Nephron (organoid): ENCODE results near the gene CTIF.

Experiments
- H3K27ac Mint-ChIP-seq, 3 experiments: 2 replicates each; pipeline ENCODE4 v1.8.0; 2020; ENCODE audit warnings: mixed read lengths in 3 of 3, mild to moderate bottlenecking in 2 of 3, moderate library complexity in 1 of 3
- H3K27me3 Mint-ChIP-seq: 2 replicates; pipeline ENCODE4 v1.8.0; 2021; ENCODE audit warnings: low read depth, mild to moderate bottlenecking, moderate library complexity, mixed read lengths
- H3K36me3 Mint-ChIP-seq: 2 replicates; pipeline ENCODE4 v1.8.0; 2020; ENCODE audit warnings: low read depth, mixed read lengths
- H3K4me1 Mint-ChIP-seq: 2 replicates; pipeline ENCODE4 v1.8.0; 2020; ENCODE audit warnings: mixed read lengths
- H3K4me3 Mint-ChIP-seq, 3 experiments: 2 replicates each; pipeline ENCODE4 v1.8.0; 2020; ENCODE audit warnings: mild to moderate bottlenecking in 3 of 3, mixed read lengths in 3 of 3, moderate library complexity in 2 of 3
- H3K9me3 Mint-ChIP-seq: 2 replicates; pipeline ENCODE4 v1.8.0; 2020; ENCODE audit warnings: mixed read lengths
- CTCF ChIP-seq, 3 experiments: fragments of 200-600 bp; sonication (generic); IDR thresholded peaks; one replicate each; pipeline ENCODE4 v1.5.0; 2021; ENCODE audit warnings: antibody characterized with exemption in 3 of 3; ENCODE audit not compliant: unreplicated experiment in 3 of 3

CTIF gene

DNA sequence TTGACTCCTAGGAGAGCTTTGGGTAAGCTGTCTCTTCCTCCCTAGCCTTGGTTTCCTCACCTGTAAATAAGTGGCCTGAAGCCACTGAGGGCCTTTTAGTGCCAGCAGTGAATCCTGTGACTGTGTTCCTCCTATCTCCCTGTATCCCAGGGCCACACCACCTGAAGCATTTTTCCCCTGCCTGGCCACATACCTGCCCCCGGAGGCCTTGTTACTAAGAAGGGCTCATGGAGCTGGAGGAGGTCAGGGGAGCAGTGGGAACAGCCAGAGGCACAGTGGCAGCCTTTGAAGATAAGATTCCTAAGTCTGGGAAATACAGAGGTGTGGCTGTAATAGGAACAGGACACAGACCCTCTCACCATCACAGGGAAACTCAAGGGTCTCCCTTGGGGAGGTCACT, 249.5 kb downstream of the CTIF start:
- Mint-ChIP-seq H3K27me3 (no peaks in the 10 kb centered on the region), H3K4me1 (peaks cover 60% of the 10 kb centered on the region), H3K36me3 (peaks cover 25% of the 10 kb centered on the region), H3K9me3 (no peaks in the 10 kb centered on the region), H3K27ac (peak overlapping the region in 1 of 3 experiments; percentile 66), H3K4me3 (no peak overlapping the region)
- TF ChIP-seq CTCF (IDR thresholded peaks at IDR 0.05; ENCODE audit: unreplicated experiment in 3 of 3) = no peak

DNA sequence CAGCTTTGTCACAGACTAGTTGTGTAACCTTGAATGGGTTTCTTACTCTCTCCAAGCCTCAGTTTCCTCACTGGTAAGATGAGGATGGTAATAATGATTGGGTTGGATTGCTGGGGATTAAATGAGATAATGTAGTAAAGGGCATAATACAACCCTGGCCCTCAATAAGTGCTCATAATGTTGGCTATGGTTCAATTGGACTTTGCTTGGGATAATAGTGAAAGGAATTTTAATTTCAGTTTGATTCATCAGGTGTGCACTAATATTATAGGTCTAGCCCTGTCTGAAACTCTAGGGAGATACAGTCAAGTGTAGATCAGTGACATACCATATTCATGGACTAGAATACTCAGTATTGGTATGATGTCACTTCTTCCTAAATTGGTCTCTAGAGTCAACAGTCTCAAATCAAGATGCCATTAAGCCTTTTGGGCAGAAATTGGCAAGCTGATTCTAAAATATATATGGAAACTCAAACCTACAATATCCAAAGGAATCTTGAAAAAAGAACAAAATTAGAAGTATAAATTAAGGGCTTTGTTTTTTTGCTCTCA, 250.5 kb downstream of the CTIF start:
- Mint-ChIP-seq H3K4me1 (peaks cover 62% of the 10 kb centered on the region), H3K36me3 (peaks cover 25% of the 10 kb centered on the region), H3K27ac (peak overlapping the region in 1 of 3 experiments; percentile 18), H3K27me3 (no peaks in the 10 kb centered on the region), H3K9me3 (no peaks in the 10 kb centered on the region), H3K4me3 (no peak overlapping the region)
- TF ChIP-seq CTCF (IDR thresholded peaks at IDR 0.05; ENCODE audit: unreplicated experiment in 3 of 3) = no peak

DNA sequence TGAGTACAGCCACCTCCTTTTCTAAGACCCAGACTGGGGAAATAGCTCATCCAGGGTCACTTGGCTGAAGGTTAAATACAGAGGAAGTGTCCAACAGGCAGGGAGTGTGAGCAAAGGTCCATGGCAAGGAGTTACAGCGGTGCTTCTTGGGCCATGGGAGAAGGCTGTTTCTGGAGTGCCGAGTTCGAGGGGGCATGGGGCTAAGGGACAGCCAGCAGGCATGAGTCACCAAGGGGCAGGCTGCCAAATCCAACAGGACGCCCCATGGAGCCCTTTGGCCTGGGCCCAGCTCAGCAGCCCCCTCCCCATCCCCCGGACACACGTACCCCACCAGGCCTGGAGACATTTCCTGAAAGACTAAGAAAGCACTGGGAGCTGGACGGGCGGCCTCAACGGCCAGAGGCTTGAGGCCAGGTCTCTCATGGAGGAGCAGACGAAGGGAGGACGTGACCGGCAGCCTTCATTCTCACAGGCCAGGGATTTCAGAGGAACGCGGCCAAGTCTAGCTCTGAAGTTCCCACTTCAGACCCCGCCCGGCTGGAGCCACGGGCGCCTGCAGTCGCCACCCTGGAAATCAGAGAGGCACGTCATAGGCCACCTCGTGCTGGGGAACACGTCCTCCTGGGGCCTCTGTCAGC, 251.5 kb downstream of the CTIF start:
- TF ChIP-seq CTCF (IDR thresholded peaks at IDR 0.05; ENCODE audit: unreplicated experiment in 3 of 3) = no peak
- no peaks in the 10 kb centered on the region for H3K9me3 Mint-ChIP-seq
- H3K36me3 Mint-ChIP-seq = peaks cover 25% of the 10 kb centered on the region
- no peak overlapping the region for H3K4me3 Mint-ChIP-seq
- peaks cover 4% of the 10 kb centered on the region for H3K27me3 Mint-ChIP-seq
- peaks cover 56% of the 10 kb centered on the region for H3K4me1 Mint-ChIP-seq
- peak overlapping the region in 1 of 3 experiments; percentile 22 for H3K27ac Mint-ChIP-seq

DNA sequence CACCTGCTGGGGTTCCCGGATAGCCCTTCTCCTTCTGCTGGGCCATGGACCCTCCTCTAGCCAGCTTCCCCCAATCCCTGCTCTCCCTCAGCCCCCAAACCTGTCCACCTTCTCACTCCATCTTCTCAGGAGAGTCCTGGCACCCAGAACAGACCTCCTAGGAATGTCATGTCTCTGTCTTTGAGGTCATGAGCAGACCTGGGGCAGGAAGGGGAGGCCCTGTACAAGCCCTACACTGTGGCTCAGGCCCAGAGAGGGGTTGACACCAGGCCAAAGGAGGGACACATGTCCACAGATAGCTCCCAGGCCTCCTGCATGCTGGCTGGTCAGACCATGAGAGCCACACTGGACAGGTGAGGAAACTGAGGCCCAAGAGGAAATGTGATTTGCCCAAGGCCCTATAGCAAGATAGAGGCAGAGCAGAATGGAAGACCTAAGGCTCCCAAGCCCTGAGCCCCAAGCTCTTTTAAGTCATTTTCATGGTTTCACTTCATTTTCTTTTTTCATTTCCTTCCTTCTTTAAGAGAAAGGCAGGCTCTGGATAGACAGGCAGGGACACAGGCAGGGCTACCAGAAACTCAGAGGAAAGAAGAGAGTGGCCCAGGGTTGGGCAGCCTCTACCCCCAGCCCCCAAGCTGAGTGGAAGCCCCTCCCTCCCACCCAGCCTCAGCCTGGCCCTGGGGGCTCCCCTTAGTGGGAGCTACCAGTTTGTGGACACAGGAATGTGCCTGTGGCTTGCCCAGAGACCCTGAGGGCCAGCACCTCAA, 252.2 kb downstream of the CTIF start:
- H3K27ac Mint-ChIP-seq = peak overlapping the region in 1 of 3 experiments; percentile 60
- peaks cover 56% of the 10 kb centered on the region for H3K4me1 Mint-ChIP-seq
- peaks cover 25% of the 10 kb centered on the region for H3K36me3 Mint-ChIP-seq
- H3K27me3 Mint-ChIP-seq = peaks cover 4% of the 10 kb centered on the region
- no peak overlapping the region for H3K4me3 Mint-ChIP-seq
- no peak for TF ChIP-seq CTCF (IDR thresholded peaks at IDR 0.05; ENCODE audit: unreplicated experiment in 3 of 3)
- no peaks in the 10 kb centered on the region for H3K9me3 Mint-ChIP-seq

- Mint-ChIP-seq H3K27me3 (peaks cover 4% of the 10 kb centered on the region), H3K36me3 (peaks cover 29% of the 10 kb centered on the region), H3K27ac (no peak overlapping the region), H3K4me1 (peaks cover 51% of the 10 kb centered on the region), H3K9me3 (no peaks in the 10 kb centered on the region), H3K4me3 (no peak overlapping the region)
- no peak for TF ChIP-seq CTCF (IDR thresholded peaks at IDR 0.05; ENCODE audit: unreplicated experiment in 3 of 3)
Observed at GRCh38 chr18:48791636-48792105, 252.8 kb downstream of the CTIF start.
